Ovary (tissue), 9 donors: ENCODE measurements around the gene CCDC7. TPM values are rescaled to one million over a fixed set of nuclear protein-coding genes. Genes with fewer than 3 reads are reported as not detected.
"Not testable (repeated sequence)": the region's sequence is repeated elsewhere in the genome, so short reads cannot be mapped to it uniquely, and the experiment has no call there.

Experiments used
- DNase-seq, 5 donors: peaks; one replicate each; pipeline ENCODE4 v3.0.0-alpha.2; 2019 to 2020
- H3K27ac ChIP-seq, 2 donors: fragments of 200-600 bp; one replicate each; pipeline versions ENCODE4 v1.5.1 to v1.8.0; 2019 to 2022
- H3K27me3 ChIP-seq: fragments of 200-600 bp; one replicate; pipeline ENCODE4 v1.8.0; 2022
- H3K36me3 ChIP-seq: fragments of 200-600 bp; sonication (generic); one replicate; pipeline ENCODE4 v1.5.1; 2019
- H3K4me1 ChIP-seq: one replicate; pipeline ENCODE4 v1.8.1; 2013; ENCODE audit warnings: mild to moderate bottlenecking, moderate library complexity; ENCODE audit not compliant: insufficient read depth
- H3K4me3 ChIP-seq: fragments of 200-600 bp; sonication (generic); one replicate; pipeline ENCODE4 v1.5.1; 2017
- H3K9me3 ChIP-seq, 2 donors: fragments of 200-600 bp in 1 of 2; sonication (generic) in 1 of 2; one replicate each; pipeline versions ENCODE4 v1.5.1 to v1.8.1; 2013 to 2019; ENCODE audit warnings: mild to moderate bottlenecking in 1 of 2, moderate library complexity in 1 of 2
- EP300 ChIP-seq: sonication (generic); formaldehyde crosslinking; IDR thresholded peaks from one replicate; pipeline ENCODE4 v1.6.1; 2017; ENCODE audit warnings: antibody characterized with exemption
- POLR2A ChIP-seq: fragments of 450-650 bp; IDR thresholded peaks from one replicate; pipeline ENCODE4 v1.6.1; 2017; ENCODE audit warnings: antibody characterized with exemption, mild to moderate bottlenecking, moderate library complexity
- WGBS, 3 donors: extraction: QIAGEN DNeasy Blood & Tissue Kit in 1 of 3; methylation state at CpG; one replicate each; pipeline versions ENCODE4 v1.1.5 to v1.1.7; 2013 to 2017; 5-methylcytosine and 5-hydroxymethylcytosine counted together
- intact Hi-C, 4 donors: fragments of 100-400 bp; cut with DNase I; formaldehyde crosslinking; loops; one replicate each; pipeline versions ENCODE4 v1.11.0 to v1.15.1; 2022 to 2023
- polyA plus RNA-seq, 2 donors: library from polyadenylated mRNA; stranded (reverse); fragments of 200-250 nt in 1 of 2; fragments of 350-450 nt in 1 of 2; fragmentation: Illumina TruSeq in 1 of 2; extraction: RNeasy Lipid Tissue Mini Kit (QIAGEN cat#74804) in 1 of 2; gene quantifications; one replicate each; pipeline ENCODE4 v1.2.3, GENCODE V29; 2013 to 2014
- total RNA-seq, 7 donors: library from RNA; depleted of rRNA in 2 of 7; stranded (reverse); fragments of >200 nt in 2 of 7; fragmentation: NEBNext Ultra II Directional in 3 of 7; extraction: Animal tissue kit (Norgen Biotek cat#: 25700) in 3 of 7; gene quantifications; one replicate each; pipeline versions ENCODE4 v1.1.0 to v1.2.4, GENCODE V29; 2016 to 2023
- TF ChIP-seq, protein P1 (sequence below), 3 donors: fragments of 450-650 bp in 2 of 3; fragments of 200-600 bp in 1 of 3; IDR thresholded peaks; one replicate each; pipeline versions ENCODE4 v1.5.1 to v1.8.0; 2016 to 2022; ENCODE audit warnings: antibody characterized with exemption in 3 of 3, mild to moderate bottlenecking in 1 of 3
- donor health status: DM: no; HTN: no; CAD: no; lungs with moderate emphysema.
- donor health status: DM: no; HTN: no; CAD: no.
- donor health status: Bipolar disorder and iron deficiency.
- donor health status: DM: yes; HTN: yes; CAD: no.
- donor health status: DM: no; HTN: no; CAD: no.
- donor health status: DM: yes; HTN: yes; CAD: no.

CCDC7 gene
- total and polyA plus RNA-seq, 9 donors: 1.2 to 83.4 (median 47.2) TPM

DNA sequence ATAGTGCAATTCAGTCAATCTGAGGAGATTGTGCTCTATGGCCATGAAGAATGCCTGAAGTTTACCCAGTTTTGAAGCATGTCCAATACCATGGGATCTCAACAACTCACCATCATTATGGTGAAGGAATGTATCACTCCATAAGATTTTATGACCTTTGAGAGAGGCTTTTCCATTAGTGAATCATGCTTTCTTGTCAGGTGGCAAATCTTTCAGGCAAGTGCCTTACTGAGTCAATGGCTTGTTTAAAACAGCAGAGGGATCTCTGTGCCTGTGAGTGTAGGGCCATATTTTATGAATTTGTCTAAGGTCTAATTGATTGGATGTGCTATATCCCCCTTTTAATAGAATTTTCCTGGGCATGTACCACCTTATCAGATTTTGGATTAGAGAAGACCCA, 131.5 kb downstream of the CCDC7 start:
- DNase-seq: no peak
- Histone ChIP-seq H3K36me3 (no peaks in the 10 kb centered on the region), H3K27me3 (no peaks in the 10 kb centered on the region), H3K9me3 (no peaks in the 10 kb centered on the region), H3K4me3 (no peak overlapping the region), H3K4me1 (no peaks in the 10 kb centered on the region), H3K27ac (no peak overlapping the region)
- no peak for TF ChIP-seq EP300
- TF ChIP-seq, protein P1, sequence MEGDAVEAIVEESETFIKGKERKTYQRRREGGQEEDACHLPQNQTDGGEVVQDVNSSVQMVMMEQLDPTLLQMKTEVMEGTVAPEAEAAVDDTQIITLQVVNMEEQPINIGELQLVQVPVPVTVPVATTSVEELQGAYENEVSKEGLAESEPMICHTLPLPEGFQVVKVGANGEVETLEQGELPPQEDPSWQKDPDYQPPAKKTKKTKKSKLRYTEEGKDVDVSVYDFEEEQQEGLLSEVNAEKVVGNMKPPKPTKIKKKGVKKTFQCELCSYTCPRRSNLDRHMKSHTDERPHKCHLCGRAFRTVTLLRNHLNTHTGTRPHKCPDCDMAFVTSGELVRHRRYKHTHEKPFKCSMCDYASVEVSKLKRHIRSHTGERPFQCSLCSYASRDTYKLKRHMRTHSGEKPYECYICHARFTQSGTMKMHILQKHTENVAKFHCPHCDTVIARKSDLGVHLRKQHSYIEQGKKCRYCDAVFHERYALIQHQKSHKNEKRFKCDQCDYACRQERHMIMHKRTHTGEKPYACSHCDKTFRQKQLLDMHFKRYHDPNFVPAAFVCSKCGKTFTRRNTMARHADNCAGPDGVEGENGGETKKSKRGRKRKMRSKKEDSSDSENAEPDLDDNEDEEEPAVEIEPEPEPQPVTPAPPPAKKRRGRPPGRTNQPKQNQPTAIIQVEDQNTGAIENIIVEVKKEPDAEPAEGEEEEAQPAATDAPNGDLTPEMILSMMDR (IDR thresholded peaks at IDR 0.05): no peak
- TF ChIP-seq POLR2A: no peak
- intact Hi-C loops: no loop called here

DNA sequence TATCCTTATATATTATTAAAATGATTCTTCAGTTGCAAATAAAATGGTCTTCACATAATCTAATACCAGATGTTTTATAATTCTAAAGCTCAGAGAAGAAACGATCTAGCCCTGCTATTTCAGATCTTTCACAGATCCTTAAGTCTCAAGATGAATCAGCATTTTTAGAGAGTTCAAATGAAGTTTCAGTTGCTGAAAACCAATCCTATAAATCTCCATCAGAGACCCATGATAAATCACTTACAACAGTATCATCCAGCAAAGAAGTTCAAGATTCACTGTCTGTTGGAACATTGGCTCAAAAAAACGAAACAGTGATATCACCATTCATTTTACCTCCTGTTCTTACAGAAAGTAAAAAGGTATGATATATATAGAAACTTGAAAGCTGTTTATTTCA, 137.0 kb downstream of the CCDC7 start:
- no peak overlapping the region for H3K4me3 ChIP-seq
- H3K9me3 ChIP-seq: no peaks in the 10 kb centered on the region
- H3K36me3 ChIP-seq: no peaks in the 10 kb centered on the region
- TF ChIP-seq POLR2A: no peak
- TF ChIP-seq, protein P1 (IDR thresholded peaks at IDR 0.05): no peak
- no peak for TF ChIP-seq EP300
- WGBS, 3 donors: 51 to 61% (median 55%) methylated on average over 2 of the region's 2 CpGs
- intact Hi-C loops: no loop called here
- no peaks in the 10 kb centered on the region for H3K4me1 ChIP-seq
- no peaks in the 10 kb centered on the region for H3K27me3 ChIP-seq
- H3K27ac ChIP-seq: no peak overlapping the region
- no peak for DNase-seq

DNA sequence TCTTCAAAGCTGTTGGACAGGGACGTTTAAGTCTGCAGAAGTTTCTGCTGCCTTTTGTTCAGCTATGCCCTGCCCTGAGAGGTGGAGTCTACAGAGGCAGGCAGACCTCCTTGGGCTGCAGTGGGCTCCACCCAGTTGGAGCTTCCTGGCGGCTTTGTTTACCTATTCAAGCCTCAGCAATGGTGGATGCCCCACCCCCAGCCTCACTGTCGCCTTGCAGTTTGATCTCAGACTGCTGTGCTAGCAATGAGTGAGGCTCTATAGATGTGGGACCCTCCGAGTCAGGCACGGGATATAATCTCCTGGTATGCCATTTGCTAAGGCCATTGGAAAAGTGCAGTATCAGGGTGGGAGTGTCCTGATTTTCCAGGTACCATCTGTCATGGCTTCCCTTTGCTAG, 152.1 kb downstream of the CCDC7 start:
- H3K36me3 ChIP-seq, DNase-seq, H3K27me3 ChIP-seq, H3K9me3 ChIP-seq, H3K4me3 ChIP-seq, intact Hi-C loops, H3K4me1 ChIP-seq, H3K27ac ChIP-seq: not testable (repeated sequence)
- 88 to 96% (median 91%) methylated on average over 5 of the region's 5 CpGs for WGBS, 3 donors

DNA sequence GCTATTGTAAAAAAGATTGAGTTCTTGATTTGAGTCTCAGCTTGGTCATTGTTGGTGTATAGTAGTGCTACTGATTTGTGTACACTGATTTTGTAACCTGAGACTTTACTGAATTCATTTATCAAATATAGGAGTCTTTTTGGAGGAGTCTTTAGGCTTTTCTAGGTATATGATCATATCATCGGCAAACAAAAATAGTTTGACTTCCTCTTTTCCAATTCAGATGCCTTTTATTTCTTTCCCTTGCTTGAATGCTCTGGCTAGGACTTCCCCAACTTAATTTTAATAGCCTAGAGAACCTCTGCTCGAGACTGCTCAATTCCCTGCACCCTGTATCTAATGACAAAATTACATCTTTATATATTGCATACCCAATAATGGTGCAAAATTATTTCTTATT, 154.4 kb downstream of the CCDC7 start:
- H3K4me1 ChIP-seq: no peaks in the 10 kb centered on the region
- DNase-seq: no peak
- intact Hi-C loops: no loop called here
- 75 to 83% (median 79%) methylated on average over 2 of the region's 2 CpGs for WGBS, 3 donors
- H3K36me3 ChIP-seq: no peaks in the 10 kb centered on the region
- no peak overlapping the region for H3K4me3 ChIP-seq
- H3K27ac ChIP-seq: no peak overlapping the region
- no peaks in the 10 kb centered on the region for H3K27me3 ChIP-seq
- TF ChIP-seq POLR2A (no peak), EP300 (no peak)
- TF ChIP-seq, protein P1 (IDR thresholded peaks at IDR 0.05): no peak
- H3K9me3 ChIP-seq: peaks cover 0 to 6% of the 10 kb centered on the region in 2 donors

DNA sequence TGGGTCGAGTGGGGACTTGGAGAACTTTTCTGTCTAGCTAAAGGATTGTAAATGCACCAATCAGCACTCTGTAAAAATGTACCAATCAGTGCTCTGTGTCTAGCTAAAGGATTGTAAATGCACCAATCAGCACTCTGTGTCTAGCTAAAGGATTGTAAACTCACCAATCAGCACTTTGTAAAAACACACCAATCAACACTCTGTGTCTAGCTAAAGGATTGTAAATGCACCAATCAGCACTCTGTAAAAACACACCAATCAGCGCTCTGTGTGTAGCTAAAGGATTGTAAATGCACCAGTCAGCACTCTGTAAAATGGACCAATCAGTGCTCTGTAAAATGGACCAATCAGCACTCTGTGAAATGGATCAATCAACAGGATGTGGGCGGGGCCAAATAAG, 155.6 kb downstream of the CCDC7 start:
- H3K4me1 ChIP-seq, DNase-seq, H3K4me3 ChIP-seq, H3K36me3 ChIP-seq, intact Hi-C loops, H3K27me3 ChIP-seq, H3K27ac ChIP-seq, H3K9me3 ChIP-seq: not testable (repeated sequence)
- WGBS, 3 donors: 79 to 89% (median 80%) methylated on average over 3 of the region's 3 CpGs

DNA sequence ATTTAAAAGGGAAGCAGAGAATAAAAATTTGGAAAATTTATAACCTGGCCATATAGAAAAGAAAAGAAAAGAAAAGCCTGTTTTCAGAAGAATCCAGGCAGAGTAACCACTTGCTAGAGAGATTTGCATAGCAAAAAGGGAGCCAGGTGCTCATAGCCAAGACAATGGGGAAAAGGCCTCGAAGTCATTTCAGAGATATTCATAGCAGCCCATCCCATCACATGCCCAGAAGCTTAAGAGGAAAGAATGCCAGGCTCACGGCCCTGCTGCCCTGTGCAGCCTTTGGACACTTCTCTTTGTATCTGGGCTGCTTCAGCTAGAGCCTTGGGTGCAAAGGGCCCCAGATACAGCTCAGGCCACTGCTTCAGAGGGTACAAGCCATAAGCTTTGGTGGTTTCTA, 159.8 kb downstream of the CCDC7 start:
- TF ChIP-seq, protein P1 (IDR thresholded peaks at IDR 0.05): no peak
- TF ChIP-seq POLR2A (no peak), EP300 (no peak)
- H3K9me3 ChIP-seq: no peaks in the 10 kb centered on the region
- WGBS, 3 donors: 78 to 88% (median 84%) methylated on average over 2 of the region's 2 CpGs
- no peak for DNase-seq
- H3K27me3 ChIP-seq: no peaks in the 10 kb centered on the region
- H3K4me1 ChIP-seq: no peaks in the 10 kb centered on the region
- intact Hi-C loops: no loop called here
- H3K36me3 ChIP-seq: no peaks in the 10 kb centered on the region
- no peak overlapping the region for H3K27ac ChIP-seq
- H3K4me3 ChIP-seq: no peak overlapping the region

DNA sequence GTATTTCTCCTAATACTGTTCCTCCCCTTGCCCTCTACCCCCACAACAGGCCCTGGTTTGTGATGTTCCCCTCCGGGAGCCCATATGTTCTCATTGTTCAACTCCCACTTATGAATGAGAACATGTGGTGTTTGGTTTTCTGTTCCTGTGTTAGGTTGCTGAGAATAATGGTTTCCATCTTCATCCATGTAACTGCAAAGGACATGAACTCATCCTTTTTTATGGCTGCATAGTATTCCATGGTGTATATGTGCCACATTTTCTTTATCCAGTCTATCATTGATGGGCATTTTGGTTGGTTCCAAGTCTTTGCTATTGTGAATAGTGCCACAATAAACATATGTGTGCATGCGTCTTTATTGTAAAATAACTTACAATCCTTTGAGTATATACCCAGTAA, 164.6 kb downstream of the CCDC7 start:
- H3K4me1 ChIP-seq, H3K4me3 ChIP-seq, H3K9me3 ChIP-seq, H3K36me3 ChIP-seq, H3K27ac ChIP-seq, H3K27me3 ChIP-seq, intact Hi-C loops, DNase-seq: not testable (repeated sequence)
- WGBS, 3 donors: 98% methylated on average over 2 of the region's 2 CpGs
